Posterior vena cava (tissue), 2 donors: ENCODE results near the gene PPT1. TPM values are rescaled to one million over a fixed set of nuclear protein-coding genes. Genes with fewer than 3 reads are reported as not detected.

Experiments used
- DNase-seq: peaks from one replicate; pipeline ENCODE4 v3.0.0-alpha.2; 2020; ENCODE audit warnings: low spot score
- intact Hi-C, 2 donors: fragments of 100-400 bp; cut with DNase I; formaldehyde crosslinking; loops; one replicate each; pipeline versions ENCODE4 v1.14.1 to v1.14.2; 2022 to 2023
- total RNA-seq, 2 donors: library from RNA; stranded (reverse); fragmentation: NEBNext Ultra II Directional; extraction: Animal tissue kit (Norgen Biotek cat#: 25700); gene quantifications; one replicate each; pipeline ENCODE4 v1.2.1, GENCODE V29; 2021
- donor health status: DM: yes; HTN: yes; CAD: no.
- donor health status: DM: yes; HTN: yes; CAD: no.

Gene PPT1
- total RNA-seq, 2 donors from 2014 or later, result 66.2 to 96.3 TPM

DNA sequence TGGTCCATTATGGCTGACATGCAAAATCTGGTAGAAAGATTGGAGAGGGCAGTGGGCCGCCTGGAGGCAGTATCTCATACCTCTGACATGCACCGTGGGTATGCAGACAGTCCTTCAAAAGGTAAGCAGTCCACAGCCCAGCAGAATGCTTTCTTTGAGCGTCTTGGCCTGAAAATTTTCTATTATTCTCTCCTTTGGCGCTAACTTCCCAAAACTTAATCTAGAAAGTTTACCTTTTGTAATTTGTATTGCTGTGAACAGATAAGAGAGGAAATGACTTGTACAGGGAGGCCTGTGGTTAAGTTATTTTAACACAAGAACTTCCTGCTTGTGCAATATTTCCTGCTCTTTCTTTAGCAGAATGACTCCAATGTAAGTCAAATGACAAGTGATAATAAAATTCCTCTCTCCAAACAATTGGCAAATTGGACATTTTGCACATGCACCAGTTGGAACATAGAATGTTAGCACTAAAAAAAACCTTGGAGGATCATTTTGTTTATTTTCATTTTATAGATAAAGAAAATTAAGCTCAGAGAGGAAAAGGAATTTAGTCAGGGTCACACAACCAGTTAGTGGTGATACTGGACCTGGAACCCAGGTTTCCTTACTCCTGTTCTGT lies 37.6 kb downstream of the PPT1 start:
- intact Hi-C loops, result no loop called here
- DNase-seq, result no peak

GRCh38 chr1:40058453-40059337 lies 38.4 kb downstream of the PPT1 start:
- DNase-seq, result no peak
- intact Hi-C loops, result no loop called here

DNA sequence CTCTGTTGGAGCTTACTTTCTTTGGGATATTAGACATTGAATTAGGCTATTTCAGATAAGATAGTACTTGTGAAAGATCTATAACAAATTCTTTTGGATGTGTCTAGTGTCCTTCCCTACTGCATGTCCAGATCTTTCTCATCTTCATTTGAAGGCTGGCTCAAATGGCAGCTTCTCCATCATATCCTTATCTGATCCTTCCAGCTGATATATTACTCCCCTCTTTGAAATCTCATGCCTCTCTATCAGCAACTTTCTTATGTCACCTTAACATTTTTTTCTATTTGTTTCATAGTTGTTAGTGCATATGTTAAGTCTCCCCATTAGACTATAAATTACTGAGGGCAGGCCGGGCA lies 39.0 kb downstream of the PPT1 start:
- intact Hi-C loops, result no loop called here
- DNase-seq, result no peak

GRCh38 chr1:40057310-40058030 lies 39.6 kb downstream of the PPT1 start:
- no peak for DNase-seq
- intact Hi-C loops, result no loop called here

DNA sequence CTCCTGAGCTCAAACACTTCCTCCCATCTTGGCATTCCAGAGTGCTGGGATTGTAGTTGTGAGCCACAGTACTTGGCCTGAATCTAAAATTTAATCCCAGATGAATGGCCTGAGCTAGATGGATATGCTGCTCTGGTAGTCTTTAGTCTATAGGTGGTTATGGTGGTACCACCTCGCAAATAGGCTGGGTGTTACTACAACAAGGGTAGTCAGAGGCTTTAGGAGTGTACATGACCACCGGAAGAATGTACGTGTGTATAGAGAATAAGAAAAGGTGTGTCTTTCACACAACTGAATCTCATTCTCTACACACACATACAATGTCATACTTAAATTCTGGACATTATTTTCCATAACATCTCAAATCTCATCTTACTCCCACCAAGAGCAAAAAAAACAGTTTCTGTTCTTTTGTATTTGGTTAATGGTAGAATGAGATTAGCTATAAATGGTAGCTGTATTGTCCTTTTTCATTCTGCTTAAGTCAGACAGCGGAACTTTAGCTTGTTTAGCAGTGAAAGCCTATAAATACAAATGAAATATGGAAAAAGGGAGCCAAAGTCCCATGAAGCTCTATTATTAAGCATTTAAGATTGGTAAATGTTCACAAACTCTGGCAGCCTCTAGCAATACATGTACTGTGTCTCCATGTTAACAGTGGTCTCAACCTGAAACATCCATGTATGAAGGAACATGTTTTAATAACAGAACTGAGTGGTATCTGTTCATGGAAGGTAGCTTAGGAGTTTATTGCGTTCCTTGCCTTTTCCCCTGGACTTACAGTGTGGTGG lies 40.3 kb downstream of the PPT1 start:
- intact Hi-C loops, result no loop called here
- no peak for DNase-seq

GRCh38 chr1:40053138-40053887 lies 43.7 kb downstream of the PPT1 start:
- intact Hi-C loops, result no loop called here
- DNase-seq, result no peak

- DNase-seq, result no peak
- intact Hi-C loops, result no loop called here
These were observed 46.2 kb downstream of the PPT1 start for GRCh38 chr1:40050863-40051262.

DNA sequence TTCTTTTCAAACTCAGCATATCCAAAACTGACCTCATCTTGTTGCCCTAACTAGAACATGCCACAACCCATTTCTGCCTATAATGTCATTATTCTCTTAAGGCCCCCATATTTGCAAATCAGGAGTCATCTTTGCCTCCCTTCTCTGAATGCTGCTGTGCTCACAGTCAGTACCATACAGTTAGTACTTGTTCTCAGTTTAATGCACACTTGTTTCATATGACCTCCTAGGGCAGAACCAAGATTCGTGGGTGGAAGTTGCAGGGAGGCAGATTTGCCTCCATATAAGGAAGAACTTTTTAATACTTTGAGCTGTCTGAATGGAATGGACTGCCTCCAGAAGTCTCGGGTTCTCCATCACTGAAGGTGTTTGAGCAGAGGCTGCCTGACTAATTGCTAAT lies 47.3 kb downstream of the PPT1 start:
- DNase-seq, result no peak
- intact Hi-C loops, result no loop called here

DNA sequence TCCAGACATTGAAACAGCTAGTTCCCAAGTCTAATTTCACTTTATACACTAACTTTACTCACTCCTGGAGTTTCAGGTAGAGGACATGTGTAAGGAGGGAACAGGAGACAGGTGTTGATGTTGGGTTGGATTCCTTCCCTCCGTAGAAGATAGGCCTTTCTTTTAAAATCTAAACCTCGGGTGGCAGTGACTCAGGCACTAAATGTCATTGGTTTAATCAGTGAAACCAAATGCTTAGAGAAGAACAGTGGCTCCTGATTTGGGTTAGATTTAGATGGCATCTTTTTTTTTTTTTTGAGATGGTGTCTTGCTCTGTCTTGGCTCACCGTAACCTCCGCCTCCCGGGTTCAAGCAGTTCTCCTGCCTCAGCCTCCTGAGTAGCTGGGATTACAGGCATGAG lies 49.3 kb downstream of the PPT1 start:
- no peak for DNase-seq
- intact Hi-C loops, result no loop called here

GRCh38 chr1:40047276-40047675 lies 49.8 kb downstream of the PPT1 start:
- intact Hi-C loops, result no loop called here
- no peak for DNase-seq

- intact Hi-C loops, result no loop called here
- no peak for DNase-seq
These were observed 51.3 kb downstream of the PPT1 start for GRCh38 chr1:40045766-40046165.

DNA sequence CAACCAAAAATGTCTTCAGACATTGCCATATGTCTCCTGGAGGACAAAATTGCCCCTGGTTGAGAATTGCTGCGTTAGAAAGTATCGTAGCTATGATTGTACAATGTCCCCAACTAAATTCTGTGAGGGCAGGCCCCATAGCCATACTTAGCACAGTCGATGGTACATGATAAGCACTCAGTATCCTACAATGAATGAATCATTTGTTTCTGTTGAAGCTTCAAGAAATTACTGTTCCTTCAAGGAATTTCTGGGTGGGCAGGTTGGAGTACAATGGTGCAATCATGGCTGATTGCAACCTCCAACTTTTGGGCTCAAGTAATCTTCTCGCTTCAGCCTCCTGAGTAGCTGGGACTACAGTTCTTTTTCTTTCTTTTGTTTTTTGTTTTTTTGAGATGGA lies 51.9 kb downstream of the PPT1 start:
- no peak for DNase-seq
- intact Hi-C loops, result no loop called here

DNA sequence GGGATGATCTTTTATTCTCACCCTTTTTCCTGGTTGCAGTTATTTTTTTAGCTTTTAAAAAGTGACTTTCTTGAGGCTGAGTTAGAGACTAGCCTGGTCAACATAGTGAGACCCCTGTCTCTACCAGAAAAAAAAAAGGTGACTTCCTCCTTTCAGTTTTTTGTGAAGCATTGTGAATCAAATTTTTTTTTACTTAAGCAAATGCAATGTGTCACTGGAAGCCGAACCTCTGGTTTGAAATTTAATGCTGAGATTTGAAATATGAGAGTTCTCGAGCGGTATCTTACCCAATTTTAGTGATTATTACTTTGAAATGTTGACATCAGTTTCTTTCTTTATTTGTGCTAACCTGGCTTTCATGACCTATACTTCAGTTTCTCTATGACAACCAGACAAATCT lies 52.9 kb downstream of the PPT1 start:
- intact Hi-C loops, result no loop called here
- no peak for DNase-seq

- no peak for DNase-seq
- intact Hi-C loops, result no loop called here
These were observed 54.7 kb downstream of the PPT1 start for GRCh38 chr1:40042341-40042740.

DNA sequence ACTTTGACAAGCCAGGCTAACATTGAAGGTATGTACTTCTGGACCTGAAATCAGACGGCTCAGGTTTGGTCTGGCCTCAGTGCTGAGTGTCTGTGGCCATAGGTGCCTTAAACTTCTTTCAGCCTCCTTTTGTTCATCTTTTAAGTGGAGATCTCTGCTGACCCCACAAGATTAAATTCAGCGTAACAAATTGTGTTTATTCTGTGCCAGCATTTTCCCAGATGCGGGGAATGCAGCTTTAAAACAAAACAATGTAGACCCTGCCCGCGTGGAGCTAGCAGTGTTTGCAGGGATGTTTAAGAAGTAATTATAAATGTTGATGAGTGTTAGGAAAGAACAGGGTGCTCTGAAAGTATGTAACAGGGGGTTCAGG lies 55.6 kb downstream of the PPT1 start:
- intact Hi-C loops, result no loop called here
- DNase-seq, result no peak

DNA sequence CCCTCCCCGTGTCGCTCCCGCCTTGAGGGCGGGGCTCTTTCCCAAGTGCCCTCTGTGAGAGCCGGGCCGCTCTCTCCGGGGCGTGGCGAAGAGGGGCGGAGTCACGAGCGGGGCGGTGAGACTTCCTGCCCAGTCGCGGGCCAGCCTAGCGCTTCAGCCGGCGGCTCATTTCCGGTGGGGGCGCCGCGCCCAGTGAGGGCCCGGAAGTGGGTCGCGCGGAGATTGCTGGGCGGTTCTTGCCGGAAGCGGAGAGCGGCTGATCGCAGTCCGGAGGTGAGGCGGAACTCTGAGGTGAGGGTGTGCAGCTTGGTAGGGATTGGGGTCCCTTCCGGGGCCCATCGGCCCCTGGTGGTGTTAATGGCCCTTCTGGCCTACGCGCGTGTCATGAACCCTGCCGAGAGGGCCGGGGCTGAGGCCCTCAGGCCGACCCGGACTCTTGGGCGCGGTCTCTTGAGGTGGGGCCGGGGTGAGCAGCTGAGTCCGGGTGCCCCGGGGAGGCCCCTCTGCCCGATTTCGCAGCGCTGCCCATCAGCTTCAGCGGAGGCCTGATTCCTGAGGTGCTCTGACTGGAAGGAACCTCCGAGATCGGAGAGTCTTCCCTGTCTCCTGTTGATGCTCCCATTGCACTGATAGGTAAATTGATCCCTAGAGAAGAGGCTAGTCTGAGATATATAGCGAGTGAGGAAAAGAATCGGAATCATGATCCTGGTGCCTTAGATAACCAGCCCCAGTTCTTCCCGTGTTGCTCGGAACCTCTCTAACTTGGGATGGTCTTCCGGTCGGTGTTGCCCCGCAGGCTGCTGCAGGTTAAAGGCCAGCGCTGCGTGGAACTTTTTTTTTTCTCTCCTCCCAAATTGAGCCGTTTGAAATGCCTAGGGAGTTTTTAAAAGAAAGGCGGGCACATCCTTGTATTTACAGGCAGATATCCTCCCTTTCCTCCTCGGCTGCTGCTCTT lies 56.3 kb downstream of the PPT1 start, which contains the start of gene CAP1:
TSS of gene CAP1 (plus strand) at position 219 of the 955 bp plus-strand sequence. CDS start 18,618 bp downstream, outside the sequence.
- peak; percentile 100 for DNase-seq
- intact Hi-C loops, result no loop called here

DNA sequence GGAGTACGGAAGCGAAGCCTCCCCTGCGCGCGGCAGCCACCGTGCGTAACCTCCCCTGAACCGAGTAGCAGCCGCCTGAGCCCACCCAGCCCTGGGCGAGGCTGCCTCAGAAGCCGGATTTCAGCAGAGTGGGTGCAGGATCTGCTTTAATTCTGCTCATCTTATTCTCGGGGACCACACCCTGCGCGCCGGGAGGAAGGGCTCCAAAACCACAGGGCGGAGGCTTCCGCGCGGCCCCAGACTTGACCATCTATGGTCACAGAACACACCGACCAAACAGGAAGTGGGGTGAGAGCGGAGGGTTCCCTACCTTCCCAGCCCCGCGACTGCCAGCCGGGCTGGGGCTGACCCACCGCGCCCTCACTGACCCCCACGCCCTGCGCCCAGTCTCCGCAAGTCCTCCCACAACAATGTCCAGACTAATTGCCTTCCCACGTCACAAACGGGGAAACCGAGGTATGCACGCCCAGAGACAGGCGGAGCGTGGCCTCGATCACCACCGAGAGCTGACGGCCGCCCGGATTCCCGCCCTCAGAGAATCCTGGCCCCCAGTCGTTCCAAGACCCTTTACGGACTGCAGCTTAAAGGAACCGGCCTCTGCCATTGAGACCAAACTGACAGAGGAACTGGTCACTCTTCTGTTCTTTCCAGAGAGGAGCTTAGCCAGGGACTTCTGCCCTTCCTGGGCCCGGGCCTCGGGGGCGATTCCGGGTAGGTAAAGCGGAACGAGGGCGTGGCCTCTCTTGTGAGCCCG lies 57.1 kb downstream of the PPT1 start:
- intact Hi-C loops, result no loop called here
- peak; percentile 98 for DNase-seq
